HG03378 (cell line): ENCODE results near the gene ISG15.

Experiments
- ATAC-seq: cut with Tn5 transposase; IDR thresholded peaks from one replicate; pipeline ENCODE4 v1.9.1; 2021; ENCODE audit warnings: mild to moderate bottlenecking, moderate library complexity; ENCODE audit not compliant: unreplicated experiment

ISG15 gene

DNA sequence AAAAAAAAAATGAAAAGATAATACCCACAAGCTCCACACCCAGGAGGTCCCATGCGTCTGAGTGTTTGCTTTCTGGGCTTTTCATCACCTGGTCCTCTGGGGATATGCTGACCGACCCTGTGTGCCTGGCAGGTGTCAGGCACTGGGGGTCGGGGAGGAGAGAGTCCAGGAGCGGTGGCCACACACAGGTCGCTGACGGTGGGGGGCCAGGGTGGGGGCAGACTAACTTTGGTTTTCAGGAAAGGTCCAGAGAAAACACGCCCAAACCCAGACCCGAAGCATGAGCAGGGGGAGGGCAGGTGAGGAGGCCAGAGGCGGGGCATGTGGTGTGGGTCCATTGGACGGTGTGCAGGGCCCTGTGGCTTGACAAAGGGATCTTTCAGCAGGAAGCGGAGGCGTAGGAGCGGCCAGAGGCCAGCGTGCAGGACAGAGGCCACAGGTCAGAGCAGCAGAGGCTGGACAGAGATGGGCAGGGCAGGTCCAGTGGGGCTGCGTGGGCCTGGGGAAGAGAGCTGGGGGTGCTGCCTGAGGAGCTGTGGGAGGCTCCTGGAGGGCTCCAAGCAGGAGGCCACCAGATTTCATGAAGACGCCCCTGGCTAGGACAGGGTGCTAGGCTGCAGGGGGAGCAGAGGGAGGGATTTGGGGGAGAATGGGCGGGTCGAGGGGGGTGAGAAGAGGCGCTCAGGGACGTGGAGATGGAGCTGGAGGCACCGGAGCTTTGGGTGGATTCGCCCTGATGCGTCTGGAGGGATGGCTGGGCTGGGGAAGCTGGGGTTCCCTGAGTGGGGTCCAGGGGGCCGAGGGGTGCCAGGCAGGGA is 45.0 kb downstream of the ISG15 start:
- no peak for ATAC-seq

GRCh38 chr1:1058921-1059493 is 45.7 kb downstream of the ISG15 start:
- ATAC-seq, result no peak

GRCh38 chr1:1059494-1060280 is 46.4 kb downstream of the ISG15 start:
- ATAC-seq, result no peak

- no peak for ATAC-seq
Measured at GRCh38 chr1:1060281-1061000, 47.1 kb downstream of the ISG15 start.

- no peak for ATAC-seq
Measured at GRCh38 chr1:1061682-1062345, 48.5 kb downstream of the ISG15 start.

GRCh38 chr1:1062348-1063163 is 49.3 kb downstream of the ISG15 start:
- no peak for ATAC-seq

DNA sequence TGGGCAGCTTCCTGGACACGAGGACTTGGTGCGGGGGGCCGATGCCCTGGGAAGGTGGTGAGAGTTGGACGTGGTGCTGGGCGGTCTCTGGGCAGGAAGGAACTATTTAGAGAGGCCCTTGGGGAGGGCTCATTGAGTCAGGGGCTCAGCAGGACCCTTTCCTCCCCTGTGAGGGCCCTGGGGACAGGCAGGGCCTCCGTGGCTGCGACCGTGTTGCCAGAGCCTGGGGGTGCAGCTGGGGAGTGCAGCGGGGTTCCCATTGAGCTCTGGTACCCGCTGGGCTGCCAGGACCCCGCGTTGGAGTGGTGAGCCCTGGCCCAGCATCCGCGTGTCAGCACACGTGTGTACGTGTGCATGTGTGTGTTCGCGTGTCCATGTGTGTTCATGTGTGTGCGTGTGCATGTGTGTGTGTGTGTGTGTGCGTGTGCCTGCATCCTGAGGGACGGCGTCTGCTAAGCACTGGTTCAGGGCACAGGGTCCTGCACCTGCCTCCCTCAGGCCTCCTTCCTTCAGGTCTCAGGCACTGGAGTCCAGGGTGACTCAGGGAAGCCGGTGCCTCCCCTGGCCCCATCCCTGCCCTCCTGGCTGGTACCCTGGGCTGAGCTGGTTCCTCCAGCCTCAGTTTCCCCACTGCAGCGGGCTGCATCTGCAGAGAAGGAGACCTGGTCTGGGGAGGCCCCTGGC is 50.1 kb downstream of the ISG15 start:
- no peak for ATAC-seq
